Activated CD4-positive, alpha-beta T cell treated with anti-CD3 and anti-CD28 coated beads, Interleukin-2, amount 50 U/mL, for 48 hours (primary cell): ENCODE data around the gene IZUMO2.
"Not testable (repeated sequence)": the region's sequence is repeated elsewhere in the genome, so short reads cannot be mapped to it uniquely, and the experiment has no call there.

ENCODE experiments used
- DNase-seq, 2 experiments: peaks; one replicate each; pipeline ENCODE4 v3.0.0-alpha.2; 2020

The IZUMO2 gene

GRCh38 chr19:50134777-50135719, 28.0 kb downstream of the IZUMO2 start:
- DNase-seq, result not testable (repeated sequence)

- DNase-seq, result not testable (repeated sequence)
Observed at GRCh38 chr19:50133518-50134492, 29.3 kb downstream of the IZUMO2 start.

DNA sequence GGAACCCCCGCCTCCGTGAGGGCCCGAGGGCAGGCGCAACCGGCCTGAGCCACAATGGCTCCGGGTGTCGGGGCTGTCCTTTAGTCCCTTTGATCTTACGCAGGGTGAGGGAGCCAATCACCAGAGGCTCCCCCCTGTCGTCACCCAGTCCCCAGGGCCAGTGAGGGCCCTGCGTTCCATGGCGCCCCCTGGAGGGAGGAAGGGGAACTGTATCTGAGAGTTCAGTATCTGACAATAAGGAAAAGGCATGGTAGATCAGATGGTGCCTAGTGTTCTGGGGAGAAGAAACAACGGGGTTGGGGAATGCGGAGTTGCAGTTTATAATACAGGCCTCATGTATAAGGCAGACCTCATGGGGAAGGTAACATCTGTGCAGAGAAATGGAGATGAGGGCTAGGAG, 59.1 kb downstream of the IZUMO2 start:
- not testable (repeated sequence) for DNase-seq

DNA sequence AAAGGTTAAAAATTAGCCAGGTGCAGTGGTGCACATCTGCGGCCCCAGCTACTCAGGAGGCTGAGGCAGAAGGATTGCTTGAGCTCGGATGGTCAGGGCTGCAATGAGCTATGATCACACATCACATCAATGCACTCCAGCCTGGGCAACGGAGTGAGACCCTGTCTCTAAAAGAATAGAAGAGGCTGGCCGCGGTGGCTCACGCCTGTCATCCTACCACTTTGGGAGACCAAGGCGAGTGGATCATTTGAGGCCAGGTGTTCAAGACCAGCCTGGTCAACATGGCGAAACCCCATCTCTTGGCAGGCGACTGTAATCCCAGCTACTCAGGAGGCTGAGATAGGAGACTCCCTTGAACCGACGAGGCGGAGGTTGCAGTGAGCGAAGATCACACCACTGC, 59.7 kb downstream of the IZUMO2 start:
- DNase-seq, result peak in 1 of 2 experiments; percentile 5
